Umbilical cord (tissue), 2 donors: ENCODE results near the gene RDX. TPM values are rescaled to one million over a fixed set of nuclear protein-coding genes. Genes with fewer than 3 reads are reported as not detected.
A peak's percentile ranks its signal among the peaks of the same experiment; 100 is the strongest.

ENCODE experiments used
- DNase-seq: peaks from one replicate; pipeline ENCODE4 v3.0.0-alpha.2; 2015; ENCODE audit warnings: low spot score
- total RNA-seq: library from RNA; depleted of rRNA; stranded (reverse); fragments of >200 nt; gene quantifications from one replicate; pipeline ENCODE4 v1.2.3, GENCODE V29; 2014; ENCODE audit warnings: low replicate concordance; ENCODE audit not compliant: insufficient read depth

Gene RDX
- total RNA-seq, 1 donor from 2014 or later = 140 TPM

GRCh38 chr11:110133160-110133559 is 163.3 kb downstream of the RDX start:
- DNase-seq = no peak

- no peak for DNase-seq
Observed at GRCh38 chr11:110131386-110132123, 164.9 kb downstream of the RDX start.

- DNase-seq = no peak
Observed at GRCh38 chr11:110130642-110131238, 165.7 kb downstream of the RDX start.

GRCh38 chr11:110128161-110128560 is 168.3 kb downstream of the RDX start:
- DNase-seq = peak; percentile 31

DNA sequence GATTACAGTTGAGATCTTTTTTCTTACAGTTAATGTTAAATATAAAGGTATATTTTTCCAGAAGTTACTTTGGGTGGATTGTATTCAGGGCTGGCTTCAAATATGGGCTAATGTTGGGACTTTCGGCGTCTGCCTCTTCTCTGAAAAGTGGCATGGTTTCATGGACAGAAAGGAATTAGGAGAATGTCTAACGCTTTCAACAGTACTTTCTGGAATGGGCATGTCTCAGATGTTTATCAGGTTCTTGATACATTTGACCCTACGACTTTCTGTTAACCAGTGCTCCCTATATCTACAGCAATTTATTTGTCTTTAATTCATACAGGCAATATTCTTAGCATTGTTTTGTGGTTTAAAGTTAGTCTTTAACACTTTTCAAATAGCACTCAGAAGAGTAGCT is 169.5 kb downstream of the RDX start:
- DNase-seq = peak; percentile 19

GRCh38 chr11:110125632-110126031 is 170.8 kb downstream of the RDX start:
- no peak for DNase-seq

Other genes starting within 250 kb of the RDX start
- 10.8 TPM for gene ZC3H12C, start 203.2 kb downstream of the RDX start, total RNA-seq
- 9.6 TPM for gene FDX1, start 133.3 kb upstream of the RDX start, total RNA-seq